ENCODE measurements around the gene MFSD2B. TPM values are rescaled to one million over a fixed set of nuclear protein-coding genes. Genes with fewer than 3 reads are reported as not detected.

The MFSD2B gene
- polyA plus RNA-seq, 1 donor (not counting 4 experiments of a cell fraction or from before 2014, with no cell fraction given), result 0.10 TPM

DNA sequence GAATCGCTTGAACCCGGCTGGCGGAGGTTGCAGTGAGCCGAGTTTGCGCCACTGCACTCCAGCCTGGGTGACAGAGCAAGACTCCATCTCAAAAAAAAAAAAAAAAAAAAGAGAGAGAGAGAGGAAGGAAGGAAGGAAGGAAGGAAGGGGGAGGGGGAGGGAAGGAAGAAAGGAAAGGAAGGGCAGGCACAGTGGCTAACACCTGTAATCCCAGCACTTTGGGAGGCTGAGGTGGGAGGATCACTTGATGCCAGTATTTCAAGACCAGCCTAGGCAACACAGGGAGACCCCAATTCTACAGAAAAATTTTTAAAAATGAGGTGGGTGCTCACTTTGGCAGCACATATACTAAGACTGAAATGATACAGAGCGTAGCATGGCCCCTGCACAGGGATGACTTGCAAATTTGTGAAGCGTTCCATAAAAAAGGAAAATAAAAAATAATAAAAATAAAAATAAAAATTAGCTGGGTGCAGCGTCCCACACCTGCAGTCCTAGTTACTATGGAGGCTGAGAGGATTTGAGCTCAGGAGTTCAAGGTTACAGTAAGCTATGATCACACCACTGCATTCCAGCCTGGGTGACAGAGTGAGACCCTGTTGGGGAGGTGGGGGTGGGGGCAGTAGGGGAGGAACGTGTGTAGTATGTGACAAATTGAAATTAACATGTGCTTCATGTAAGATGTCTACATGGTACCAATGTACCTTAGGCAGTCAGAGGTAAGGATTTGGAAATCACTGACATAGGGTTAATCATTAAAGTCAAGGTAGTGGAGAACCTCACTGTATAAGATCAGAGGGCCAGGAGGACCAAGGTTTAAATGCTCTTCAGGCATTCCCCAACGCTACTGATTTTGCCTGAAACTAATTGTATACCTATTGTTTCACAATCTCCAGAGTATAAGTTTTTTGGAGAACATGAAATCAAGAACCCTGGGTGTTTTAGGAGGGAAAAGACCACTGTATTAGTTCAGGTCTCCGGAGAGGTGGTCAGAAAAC lies 35.9 kb downstream of the MFSD2B start:
- Histone ChIP-seq H4K20me1 (ENCODE audit: control insufficient read depth, extremely low read depth, insufficient read depth, low read length) (no peaks in the 10 kb centered on the region), H3K9me1 (ENCODE audit: control insufficient read depth, extremely low read depth, insufficient read depth, low read length) (no peaks in the 10 kb centered on the region), H3K79me2 (ENCODE audit: control insufficient read depth, insufficient read depth, low read length) (peaks cover 10% of the 10 kb centered on the region), H3K27me3 (ENCODE audit: control insufficient read depth, extremely low read depth, insufficient read depth, low read length) (no peaks in the 10 kb centered on the region), H2AFZ (ENCODE audit: control insufficient read depth, low read length) (no peak overlapping the region), H3K9ac (ENCODE audit: control insufficient read depth, extremely low read depth, insufficient read depth, low read length) (no peak overlapping the region), H3K9me3 (ENCODE audit: control insufficient read depth, low read depth, low read length) (no peaks in the 10 kb centered on the region), H3K36me3 (ENCODE audit: control insufficient read depth in 2 of 2, extremely low read depth in 1 of 2, insufficient read depth in 2 of 2, low read length in 2 of 2) (no peaks in the 10 kb centered on the region), H3K4me2 (ENCODE audit: control insufficient read depth, extremely low read depth, insufficient read depth, low read depth, low read length) (peak overlapping the region; percentile 71), H3K4me3 (ENCODE audit: control insufficient read depth in 2 of 3, extremely low read depth in 1 of 3, insufficient read depth in 2 of 3, low read depth in 1 of 3, low read length in 3 of 3) (peak overlapping the region in 2 of 3 experiments; percentile 87 to 90), H3K4me1 (ENCODE audit: control insufficient read depth, extremely low read depth, insufficient read depth, low read length) (peaks cover 10% of the 10 kb centered on the region), H3K27ac (ENCODE audit: control insufficient read depth, insufficient read depth, low read length) (no peak overlapping the region)
- FAIRE-seq, result no peak
- dilution Hi-C loops (cut with MboI; ENCODE audit: extremely low pct_ligation_motif_present, low sequenced_read_pairs), result no loop called here
- no peak for DNase-seq (ENCODE audit: low read depth, low spot score)
- no peak for TF ChIP-seq EZH2 (IDR thresholded peaks at IDR 0.05; ENCODE audit: low read length)
- TF ChIP-seq, protein P1, sequence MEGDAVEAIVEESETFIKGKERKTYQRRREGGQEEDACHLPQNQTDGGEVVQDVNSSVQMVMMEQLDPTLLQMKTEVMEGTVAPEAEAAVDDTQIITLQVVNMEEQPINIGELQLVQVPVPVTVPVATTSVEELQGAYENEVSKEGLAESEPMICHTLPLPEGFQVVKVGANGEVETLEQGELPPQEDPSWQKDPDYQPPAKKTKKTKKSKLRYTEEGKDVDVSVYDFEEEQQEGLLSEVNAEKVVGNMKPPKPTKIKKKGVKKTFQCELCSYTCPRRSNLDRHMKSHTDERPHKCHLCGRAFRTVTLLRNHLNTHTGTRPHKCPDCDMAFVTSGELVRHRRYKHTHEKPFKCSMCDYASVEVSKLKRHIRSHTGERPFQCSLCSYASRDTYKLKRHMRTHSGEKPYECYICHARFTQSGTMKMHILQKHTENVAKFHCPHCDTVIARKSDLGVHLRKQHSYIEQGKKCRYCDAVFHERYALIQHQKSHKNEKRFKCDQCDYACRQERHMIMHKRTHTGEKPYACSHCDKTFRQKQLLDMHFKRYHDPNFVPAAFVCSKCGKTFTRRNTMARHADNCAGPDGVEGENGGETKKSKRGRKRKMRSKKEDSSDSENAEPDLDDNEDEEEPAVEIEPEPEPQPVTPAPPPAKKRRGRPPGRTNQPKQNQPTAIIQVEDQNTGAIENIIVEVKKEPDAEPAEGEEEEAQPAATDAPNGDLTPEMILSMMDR (optimal IDR thresholded peaks at IDR 0.05 in 1 of 3, IDR thresholded peaks at IDR 0.05 in 1 of 3, conservative IDR thresholded peaks at IDR 0.05 in 1 of 3; ENCODE audit: extremely low read depth in 1 of 3, insufficient read depth in 2 of 3, low read length in 3 of 3), result no peak

DNA sequence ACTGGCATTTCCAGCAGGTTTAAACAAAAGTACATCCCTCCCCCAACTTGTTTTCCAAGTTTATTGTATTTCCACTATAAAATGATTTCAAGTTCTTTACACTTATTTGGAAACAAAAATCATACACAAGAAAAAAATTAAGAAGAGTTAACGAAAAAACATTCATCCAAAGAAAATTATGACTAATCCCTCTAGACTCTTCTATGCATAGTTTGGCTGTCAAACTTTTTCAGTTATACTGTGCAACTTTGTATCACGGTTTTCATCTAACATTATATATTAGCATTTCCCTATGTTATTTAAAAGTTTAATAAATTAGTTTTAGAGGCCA lies 36.7 kb downstream of the MFSD2B start:
- Histone ChIP-seq H2AFZ (ENCODE audit: control insufficient read depth, low read length) (peak overlapping the region; percentile 92), H3K27me3 (ENCODE audit: control insufficient read depth, extremely low read depth, insufficient read depth, low read length) (no peaks in the 10 kb centered on the region), H3K79me2 (ENCODE audit: control insufficient read depth, insufficient read depth, low read length) (peaks cover 10% of the 10 kb centered on the region), H3K4me1 (ENCODE audit: control insufficient read depth, extremely low read depth, insufficient read depth, low read length) (peaks cover 10% of the 10 kb centered on the region), H3K9ac (ENCODE audit: control insufficient read depth, extremely low read depth, insufficient read depth, low read length) (peak overlapping the region; percentile 74), H3K27ac (ENCODE audit: control insufficient read depth, insufficient read depth, low read length) (peak overlapping the region; percentile 19), H3K9me3 (ENCODE audit: control insufficient read depth, low read depth, low read length) (no peaks in the 10 kb centered on the region), H3K4me2 (ENCODE audit: control insufficient read depth, extremely low read depth, insufficient read depth, low read depth, low read length) (peak overlapping the region; percentile 71), H4K20me1 (ENCODE audit: control insufficient read depth, extremely low read depth, insufficient read depth, low read length) (no peaks in the 10 kb centered on the region), H3K36me3 (ENCODE audit: control insufficient read depth in 2 of 2, extremely low read depth in 1 of 2, insufficient read depth in 2 of 2, low read length in 2 of 2) (no peaks in the 10 kb centered on the region), H3K9me1 (ENCODE audit: control insufficient read depth, extremely low read depth, insufficient read depth, low read length) (no peaks in the 10 kb centered on the region), H3K4me3 (ENCODE audit: control insufficient read depth in 2 of 3, extremely low read depth in 1 of 3, insufficient read depth in 2 of 3, low read depth in 1 of 3, low read length in 3 of 3) (peak overlapping the region; percentile 87 to 90 (median 89))
- FAIRE-seq (no peak), DNase-seq (ENCODE audit: low read depth, low spot score) (no peak)
- TF ChIP-seq, protein P1 (optimal IDR thresholded peaks at IDR 0.05 in 1 of 3, IDR thresholded peaks at IDR 0.05 in 1 of 3, conservative IDR thresholded peaks at IDR 0.05 in 1 of 3; ENCODE audit: extremely low read depth in 1 of 3, insufficient read depth in 2 of 3, low read length in 3 of 3), result no peak
- no peak for TF ChIP-seq EZH2 (IDR thresholded peaks at IDR 0.05; ENCODE audit: low read length)
- dilution Hi-C loops (cut with MboI; ENCODE audit: extremely low pct_ligation_motif_present, low sequenced_read_pairs), result no loop called here

Measured in keratinocyte (primary cell).